GM21576 (cell line): ENCODE measurements around the gene PTGFRN.

ENCODE experiments used
- ATAC-seq: cut with Tn5 transposase; IDR thresholded peaks from one replicate; pipeline ENCODE4 v1.9.1; 2021; ENCODE audit warnings: mild to moderate bottlenecking, moderate library complexity; ENCODE audit not compliant: unreplicated experiment

PTGFRN gene

GRCh38 chr1:116940814-116941599 is 31.3 kb downstream of the PTGFRN start:
- no peak for ATAC-seq

GRCh38 chr1:116941670-116942069 is 32.0 kb downstream of the PTGFRN start:
- ATAC-seq = no peak

DNA sequence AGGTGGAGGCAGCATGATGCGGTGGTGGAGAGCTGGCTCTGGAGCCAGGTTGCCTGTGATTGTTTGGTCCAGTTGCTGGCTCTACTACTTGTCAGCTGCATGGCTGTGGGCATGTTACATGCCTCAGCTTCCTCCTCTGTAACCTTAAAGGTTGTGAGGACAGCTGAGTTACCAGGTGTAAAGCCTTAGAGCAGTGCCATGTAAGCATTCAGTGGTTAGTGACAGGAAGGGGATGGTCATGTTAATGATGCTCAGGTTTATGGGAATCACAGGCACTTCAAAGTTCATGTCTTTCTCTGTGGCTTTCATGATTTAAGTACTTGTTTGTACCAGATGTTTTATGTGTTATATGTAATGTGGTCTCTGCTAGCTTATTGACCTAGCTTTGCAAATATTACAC is 32.6 kb downstream of the PTGFRN start:
- no peak for ATAC-seq

GRCh38 chr1:116943438-116943837 is 33.7 kb downstream of the PTGFRN start:
- ATAC-seq = no peak

DNA sequence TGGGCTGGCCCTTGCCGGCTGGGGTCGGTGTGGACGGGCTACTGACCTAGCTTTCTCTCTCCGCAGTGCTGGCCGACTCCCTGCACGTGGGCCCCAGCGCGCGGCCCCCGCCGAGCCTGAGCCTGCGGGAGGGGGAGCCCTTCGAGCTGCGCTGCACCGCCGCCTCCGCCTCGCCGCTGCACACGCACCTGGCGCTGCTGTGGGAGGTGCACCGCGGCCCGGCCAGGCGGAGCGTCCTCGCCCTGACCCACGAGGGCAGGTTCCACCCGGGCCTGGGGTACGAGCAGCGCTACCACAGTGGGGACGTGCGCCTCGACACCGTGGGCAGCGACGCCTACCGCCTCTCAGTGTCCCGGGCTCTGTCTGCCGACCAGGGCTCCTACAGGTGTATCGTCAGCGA is 34.9 kb downstream of the PTGFRN start:
- no peak for ATAC-seq

GRCh38 chr1:116945421-116945820 is 35.7 kb downstream of the PTGFRN start:
- no peak for ATAC-seq

DNA sequence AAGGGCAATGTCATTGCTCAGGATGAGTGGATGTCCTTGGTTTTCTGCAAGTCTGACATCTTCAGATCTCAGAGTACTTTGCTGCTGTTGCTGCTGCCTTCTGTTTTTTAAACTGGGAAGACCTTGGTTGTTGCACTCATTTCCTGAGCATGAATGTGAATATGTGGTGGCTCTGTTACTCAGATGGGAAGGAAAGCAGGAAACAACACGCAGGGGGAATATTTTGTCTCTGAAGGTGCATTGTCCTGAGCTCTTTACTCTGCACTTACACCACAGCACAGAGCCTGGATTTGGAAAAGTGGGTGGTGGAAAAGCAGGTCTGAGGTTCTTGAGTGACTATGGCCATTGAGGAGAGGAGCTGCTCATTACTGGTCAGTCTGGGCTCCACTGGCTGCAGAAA is 36.3 kb downstream of the PTGFRN start:
- no peak for ATAC-seq

DNA sequence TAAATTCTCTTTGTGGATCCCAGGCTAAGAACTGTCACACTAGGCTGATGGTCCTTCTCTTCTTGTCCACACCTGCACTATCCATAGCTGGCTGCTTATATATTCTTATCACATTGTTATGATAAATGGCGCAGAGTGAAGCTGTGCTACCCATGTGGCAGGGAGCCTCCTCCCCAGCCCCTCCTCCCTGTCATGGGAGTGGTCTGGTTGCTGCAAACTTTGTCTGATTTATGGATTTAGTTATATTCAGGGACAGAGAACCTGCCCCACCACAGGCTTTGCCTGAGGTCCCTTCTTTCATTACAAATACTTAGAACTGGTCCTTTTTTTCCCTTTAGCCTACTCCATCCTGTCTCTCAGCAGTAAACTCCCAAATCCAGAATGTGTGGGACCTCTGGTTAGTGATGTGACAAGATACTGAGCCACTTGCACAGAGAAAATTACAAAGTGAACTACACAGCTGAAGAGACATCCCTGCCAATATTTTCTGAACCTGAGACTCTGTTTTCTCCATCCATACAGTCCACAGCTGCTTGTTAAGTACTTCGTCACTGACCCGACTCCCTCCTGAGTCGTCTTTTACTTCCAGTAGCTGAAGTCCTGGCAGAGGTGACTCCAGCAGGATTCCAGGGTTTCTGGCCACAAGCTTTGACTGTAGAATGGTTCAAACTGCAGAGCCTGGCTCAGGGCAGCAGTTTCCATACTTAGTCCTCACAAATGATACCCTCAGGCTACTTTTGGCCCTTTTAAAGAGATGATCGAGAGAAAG is 37.6 kb downstream of the PTGFRN start:
- ATAC-seq = no peak

DNA sequence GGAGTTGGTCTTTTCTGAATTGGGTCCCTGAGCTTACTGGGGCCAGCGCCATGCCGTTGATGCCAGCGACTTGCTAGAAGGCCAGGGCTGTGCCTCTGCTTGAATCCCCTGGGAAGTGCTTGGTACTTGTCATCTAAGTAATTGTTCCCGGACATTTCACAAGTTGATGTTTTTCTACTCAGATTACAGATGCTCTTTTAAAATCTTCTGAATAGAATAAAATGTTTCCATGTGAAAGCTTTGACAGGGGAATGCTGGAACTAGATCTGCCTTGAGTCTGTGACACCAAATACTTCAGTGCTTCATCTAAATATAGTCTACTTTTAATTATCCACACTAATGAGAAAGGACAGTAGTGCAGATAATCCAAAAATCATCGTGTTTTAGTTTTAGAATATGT is 38.3 kb downstream of the PTGFRN start:
- no peak for ATAC-seq

- ATAC-seq = no peak
Measured at GRCh38 chr1:116948642-116949041, 38.9 kb downstream of the PTGFRN start.

GRCh38 chr1:116949213-116949985 is 39.7 kb downstream of the PTGFRN start:
- ATAC-seq = no peak

- ATAC-seq = no peak
Measured at GRCh38 chr1:116950517-116951199, 40.9 kb downstream of the PTGFRN start.

DNA sequence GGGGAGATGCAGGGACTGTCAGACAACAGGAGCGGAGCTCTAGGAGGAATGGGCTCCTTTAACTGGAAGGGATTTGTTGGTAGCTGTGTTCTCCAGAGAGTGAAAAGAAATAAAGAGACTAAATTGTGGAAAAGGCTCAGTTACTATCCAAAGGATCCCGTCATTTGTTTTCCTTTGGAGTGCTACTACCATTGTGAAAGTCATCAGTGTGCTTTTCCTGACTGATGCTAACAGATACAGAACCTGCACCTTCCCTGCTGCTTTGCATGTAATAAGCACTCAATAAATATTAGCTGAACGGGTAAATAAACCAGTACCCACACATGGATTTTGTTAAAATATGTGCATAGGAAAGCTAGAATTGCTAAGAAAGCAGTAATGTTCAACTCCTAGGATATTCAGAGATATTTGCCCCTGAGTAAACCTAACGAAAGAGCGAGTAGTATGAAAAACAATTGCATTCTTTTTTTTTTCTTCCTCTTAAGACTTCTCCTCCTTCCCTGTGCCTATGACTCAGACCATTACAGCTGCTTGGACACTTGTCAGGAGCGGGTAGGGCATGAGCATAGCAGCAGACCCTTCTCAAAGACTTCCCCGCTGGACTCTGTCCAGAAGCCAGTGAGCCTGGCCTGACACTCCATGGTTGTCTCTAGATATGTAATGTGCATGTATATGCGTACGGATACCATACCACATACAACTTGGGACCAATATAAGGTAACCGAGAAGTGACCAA is 41.7 kb downstream of the PTGFRN start:
- no peak for ATAC-seq

- no peak for ATAC-seq
Measured at GRCh38 chr1:116952738-116953275, 43.1 kb downstream of the PTGFRN start.

GRCh38 chr1:116954440-116954839 is 44.7 kb downstream of the PTGFRN start:
- ATAC-seq = no peak

DNA sequence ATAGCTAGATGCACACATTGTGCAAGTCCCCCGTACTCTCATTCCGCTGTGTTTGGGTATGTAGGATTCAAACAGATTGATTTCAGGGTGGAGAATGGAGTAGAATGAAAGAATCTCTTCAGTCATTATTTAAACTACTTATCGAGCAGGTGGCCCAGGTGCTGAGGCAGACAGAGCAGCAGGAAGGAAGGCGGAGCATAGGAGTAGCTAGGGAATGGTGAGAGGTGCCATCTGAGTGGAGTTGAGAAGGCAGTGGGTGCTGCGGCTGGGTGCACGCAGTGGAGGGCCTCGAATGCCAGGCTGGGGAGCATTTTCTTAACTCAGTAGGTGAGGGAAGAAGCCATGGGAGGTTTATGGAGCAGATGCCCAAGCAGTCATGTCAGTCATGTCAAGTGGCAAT is 46.7 kb downstream of the PTGFRN start:
- ATAC-seq = no peak

DNA sequence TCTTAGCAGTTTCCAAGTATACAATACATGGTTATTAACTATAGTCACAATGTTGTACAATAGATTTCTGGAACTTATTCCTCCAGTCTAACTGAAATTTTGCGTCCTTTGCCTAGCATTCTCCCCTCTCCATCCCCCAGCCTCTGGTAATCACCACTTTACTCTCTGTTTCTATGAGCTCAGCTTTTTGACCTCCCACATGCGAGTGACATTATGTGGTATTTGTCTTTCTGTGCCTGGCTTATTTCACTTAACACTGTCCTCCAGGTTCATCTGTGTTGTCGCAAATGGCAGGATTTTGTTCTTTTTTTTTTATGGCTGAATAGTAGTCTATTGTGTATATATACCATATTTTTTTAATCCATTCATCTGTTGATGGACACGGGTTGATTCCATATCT is 47.9 kb downstream of the PTGFRN start:
- ATAC-seq = no peak

- no peak for ATAC-seq
Measured at GRCh38 chr1:116958110-116958509, 48.4 kb downstream of the PTGFRN start.

DNA sequence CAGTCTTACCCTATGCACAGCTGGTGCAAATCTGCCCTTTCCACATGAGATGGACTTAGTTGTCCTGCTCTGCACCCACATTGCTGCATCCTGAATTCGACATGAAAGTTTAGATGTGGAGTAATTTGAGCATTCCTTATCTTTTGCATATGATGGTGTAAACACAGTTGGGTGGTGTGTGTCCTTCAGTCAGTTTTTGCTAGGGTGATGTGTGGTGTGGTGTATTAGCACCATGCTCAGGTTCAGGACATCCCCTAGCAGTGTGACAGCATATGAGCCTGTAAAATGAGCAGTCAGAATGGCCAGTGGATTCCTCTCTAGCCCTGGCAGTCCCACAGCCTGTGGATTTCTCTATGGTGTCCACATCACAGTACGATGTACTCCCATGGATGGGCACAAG is 49.3 kb downstream of the PTGFRN start:
- no peak for ATAC-seq

GRCh38 chr1:116961606-116962005 is 51.9 kb downstream of the PTGFRN start:
- no peak for ATAC-seq
